GM12878 (cell line): ENCODE data around the gene ECT2. TPM values are rescaled to one million over a fixed set of nuclear protein-coding genes. Genes with fewer than 3 reads are reported as not detected.

ENCODE experiments used
- ATAC-seq: fragments of 200-7000 bp; cut with Tn5 transposase; 3 replicates; pipeline ENCODE4 v1.9.1; 2020; ENCODE audit warnings: mild to moderate bottlenecking, moderate library complexity
- BruUV-seq: library from RNA; stranded (reverse); fragments of 400-500 nt; replicated peaks from 2 replicates; lab custom pipeline; 2021; lab: Mats Ljungman, UMichigan
- CTCF ChIA-PET: fragments of 300-600 bp; sonication (Branson Sonifier 250); formaldehyde crosslinking; extraction: SDS; loops from one replicate; lab custom pipeline; 2021; ENCODE audit warnings: inconsistent platforms; lab: Yijun Ruan, JAX
- POLR2A ChIA-PET: fragments of 350-600 bp; formaldehyde crosslinking; extraction: SDS; loops from one replicate; lab custom pipeline; 2021; ENCODE audit warnings: inconsistent platforms; lab: Charles Lee
- RAD21 ChIA-PET: fragments of 300-600 bp; sonication (Branson Sonifier 250); formaldehyde crosslinking; loops from one replicate; lab custom pipeline; 2023; ENCODE audit warnings: antibody characterized with exemption; ENCODE audit not compliant: unreplicated experiment; lab: Charles Lee
- SMC1A ChIA-PET: fragments of 300-600 bp; sonication (Branson Sonifier 250); formaldehyde crosslinking; loops from one replicate; lab custom pipeline; 2023; ENCODE audit not compliant: unreplicated experiment, uncharacterized antibody; lab: Charles Lee
- DNase-seq: peaks from one replicate; pipeline ENCODE4 v3.0.0-alpha.2; 2011; ENCODE audit warnings: low read depth, low spot score
- FAIRE-seq: peaks from 3 replicates; lab custom pipeline; 2011; peaks lifted over from hg19 to GRCh38; lab: Jason Lieb, UNC
- H2AFZ ChIP-seq: 2 replicates; pipeline ENCODE4 v1.6.0; 2011; ENCODE audit warnings: low read depth, low read length, control low read depth; ENCODE audit not compliant: control insufficient read depth
- H3K27ac ChIP-seq: 2 replicates; pipeline ENCODE4 v1.5.1; 2011; ENCODE audit warnings: control low read depth; ENCODE audit not compliant: control insufficient read depth, insufficient read depth
- H3K27me3 ChIP-seq, 2 experiments: replicated peaks in 1 of 2; 2 replicates each; pipeline versions ENCODE4 v1.6.0 to v1.6.1; 2011; ENCODE audit warnings: low read length in 1 of 2; ENCODE audit not compliant: control insufficient read depth in 2 of 2, insufficient read depth in 2 of 2
- H3K36me3 ChIP-seq, 2 experiments: 2 replicates each; pipeline ENCODE4 v1.5.1; 2011; ENCODE audit warnings: low read length in 1 of 2; ENCODE audit not compliant: control insufficient read depth in 2 of 2, insufficient read depth in 2 of 2
- H3K4me1 ChIP-seq: 2 replicates; pipeline ENCODE4 v1.6.1; 2011; ENCODE audit warnings: mild to moderate bottlenecking, low read length, moderate library complexity, mixed read lengths; ENCODE audit not compliant: control insufficient read depth, insufficient read depth
- H3K4me2 ChIP-seq: 2 replicates; pipeline ENCODE4 v1.6.0; 2011; ENCODE audit warnings: control low read depth; ENCODE audit not compliant: control insufficient read depth, insufficient read depth
- H3K4me3 ChIP-seq: fragments of 200-600 bp; sonication (generic); 2 replicates; pipeline ENCODE4 v1.5.1; 2016
- H3K79me2 ChIP-seq: 2 replicates; pipeline ENCODE4 v1.6.0; 2011; ENCODE audit warnings: low read length; ENCODE audit not compliant: control insufficient read depth, insufficient read depth
- H3K9ac ChIP-seq: 2 replicates; pipeline ENCODE4 v1.8.0; 2011; ENCODE audit warnings: low read length, control low read depth, mixed read lengths; ENCODE audit not compliant: control insufficient read depth, insufficient read depth
- H3K9me3 ChIP-seq: replicated peaks from 3 replicates; pipeline ENCODE4 v1.5.1; 2011; ENCODE audit warnings: mild to moderate bottlenecking, low read length; ENCODE audit not compliant: control insufficient read depth, insufficient read depth
- H4K20me1 ChIP-seq: 2 replicates; pipeline ENCODE4 v1.6.0; 2011; ENCODE audit not compliant: control insufficient read depth, insufficient read depth
- ATF7 ChIP-seq: fragments of 450-650 bp; IDR thresholded peaks from 2 replicates; pipeline ENCODE4 v1.6.1; 2016; ENCODE audit warnings: low read depth, mild to moderate bottlenecking
- BCLAF1 ChIP-seq: fragments of 450-650 bp; IDR thresholded peaks from 2 replicates; pipeline ENCODE4 v1.6.1; 2017; ENCODE audit warnings: antibody characterized with exemption, mild to moderate bottlenecking, moderate library complexity
- CBX5 ChIP-seq: sonication (generic); IDR thresholded peaks from 2 replicates; pipeline ENCODE4 v1.6.1; 2016; ENCODE audit warnings: low read depth, moderate library complexity, mild to moderate bottlenecking, inconsistent platforms
- EZH2 ChIP-seq: IDR thresholded peaks from 2 replicates; pipeline ENCODE4 v1.6.1; 2012; ENCODE audit warnings: low read depth, mild to moderate bottlenecking, control low read depth, inconsistent platforms, low read length, borderline replicate concordance; ENCODE audit not compliant: control insufficient read depth
- HDAC2 ChIP-seq: fragments of 200-600 bp; sonication (generic); IDR thresholded peaks from 2 replicates; pipeline ENCODE4 v1.6.1; 2017
- HDAC6 ChIP-seq: fragments of 200-600 bp; sonication (generic); IDR thresholded peaks from one replicate; pipeline ENCODE4 v1.8.0; 2017; ENCODE audit warnings: antibody characterized with exemption; ENCODE audit not compliant: unreplicated experiment
- IKZF2 ChIP-seq, 2 experiments: fragments of 450-650 bp; IDR thresholded peaks; 2 replicates each; pipeline ENCODE4 v1.6.1; 2017; ENCODE audit warnings: mild to moderate bottlenecking in 2 of 2, moderate library complexity in 2 of 2
- NFIC ChIP-seq: IDR thresholded peaks from 2 replicates; pipeline ENCODE4 v1.6.1; 2012; ENCODE audit warnings: low read depth, mild to moderate bottlenecking, inconsistent platforms, low read length, moderate library complexity
- NFXL1 ChIP-seq: fragments of 450-650 bp; IDR thresholded peaks from 2 replicates; pipeline ENCODE4 v1.6.1; 2017; ENCODE audit warnings: antibody characterized with exemption, mild to moderate bottlenecking, borderline replicate concordance
- POLR2AphosphoS2 ChIP-seq: IDR thresholded peaks from 2 replicates; pipeline ENCODE4 v1.6.1; 2011; ENCODE audit warnings: low read depth, mild to moderate bottlenecking, low read length, improper control_type of control experiment, moderate library complexity
- YBX1 ChIP-seq: fragments of 450-650 bp; IDR thresholded peaks from 2 replicates; pipeline ENCODE4 v1.6.1; 2016; ENCODE audit warnings: antibody characterized with exemption
- ZNF274 ChIP-seq: IDR thresholded peaks from one replicate; pipeline ENCODE4 v1.8.0; 2011; ENCODE audit not compliant: insufficient read length, insufficient read depth
- ZNF384 ChIP-seq: IDR thresholded peaks from 2 replicates; pipeline ENCODE4 v1.6.1; 2012; ENCODE audit warnings: low read depth, mild to moderate bottlenecking, low read length, improper control_type of control experiment, borderline replicate concordance
- WGBS: methylation state at CpG from one replicate; pipeline ENCODE4 v1.1.6; 2016; ENCODE audit warnings: low lambda C conversion rate; ENCODE audit not compliant: insufficient replicate concordance, insufficient coverage; ENCODE audit errors: missing lambda C conversion rate; 5-methylcytosine and 5-hydroxymethylcytosine counted together
- in situ Hi-C: fragments of 300-500 bp; cut with MboI; formaldehyde crosslinking; loops from 9 replicates; pipeline ENCODE4 v1.14.3; 2018; ENCODE audit warnings: mixed read lengths
- intact Hi-C: fragments of 100-400 bp; cut with micrococcal nuclease; formaldehyde crosslinking; loops from one replicate; pipeline ENCODE4 v1.14.2; 2022; ENCODE audit not compliant: unreplicated experiment
- polyA plus RNA-seq, 11 experiments: library from polyadenylated mRNA; depleted of rRNA in 4 of 11; unstranded in 6 of 11; stranded (reverse) in 5 of 11; fragments of >200 nt; fragmentation: Nextera tagmentation in 4 of 11; fragmentation: Illumina TruSeq in 1 of 11; extraction: Ambion mirVana in 4 of 11; extraction: Trizol in 1 of 11; gene quantifications; 1 replicate in 1 of 11; 2 replicates in 10 of 11; pipeline versions ENCODE4 v1.2.1 to v1.2.3, GENCODE V29; 2011 to 2016; ENCODE audit warnings: inconsistent platforms in 2 of 11, missing spikeins in 2 of 11, low read depth in 1 of 11
- total RNA-seq, 4 experiments: library from RNA; depleted of rRNA in 3 of 4; stranded (reverse); fragments of >200 nt in 3 of 4; fragmentation: Illumina TruSeq in 1 of 4; extraction: Trizol in 1 of 4; gene quantifications; 2 replicates each; pipeline versions ENCODE4 v1.2.1 to v1.2.3, GENCODE V29; 2013 to 2021

ECT2 gene
- total and polyA plus RNA-seq, 10 of the 15 experiments (the other 5 are each of a cell fraction or from before 2014, with no cell fraction given): 21.5 to 47.8 (median 38.2) TPM

GRCh38 chr3:172705170-172705569, 45.4 kb upstream of the ECT2 start:
- ChIA-PET POLR2A (interaction anchor here (1.4 kb wide), 1 partner anchor 13 kb away, joined by 4 read pairs; no protein-coding TSS in a partner anchor), SMC1A (interaction anchor here (1.1 kb wide), 1 partner anchor 45 kb away, joined by 3 read pairs; the partner anchor contains the start of gene ECT2), RAD21 (no interaction called here), CTCF (interaction anchor here (2.2 kb wide), 1 partner anchor 32 kb away, joined by 10 read pairs; no protein-coding TSS in a partner anchor)
- Histone ChIP-seq H3K36me3 (no peaks in the 10 kb centered on the region), H3K9ac (no peak overlapping the region), H3K4me2 (no peak overlapping the region), H3K4me3 (no peak overlapping the region), H3K27me3 (no peaks in the 10 kb centered on the region), H3K9me3 (no peaks in the 10 kb centered on the region), H3K27ac (no peak overlapping the region), H4K20me1 (no peaks in the 10 kb centered on the region), H3K4me1 (no peaks in the 10 kb centered on the region; the same call in 1 of the 2 replicates), H2AFZ (no peak overlapping the region), H3K79me2 (no peaks in the 10 kb centered on the region; the same call in 1 of the 2 replicates)
- WGBS: 99% methylated on average over 4 of the region's 4 CpGs
- no TSS peak for BruUV-seq
- DNase-seq (no peak), FAIRE-seq (no peak), ATAC-seq (no peak)
- TF ChIP-seq NFIC (no peak), POLR2AphosphoS2 (no peak), HDAC6 (no peak)
- intact Hi-C loops: no loop called here
- in situ Hi-C loops: no loop called here

GRCh38 chr3:172707030-172707429, 43.5 kb upstream of the ECT2 start:
- no peak for TF ChIP-seq ZNF274
- no peak for TF ChIP-seq ZNF384
- no peak for TF ChIP-seq EZH2
- no peak for TF ChIP-seq YBX1
- no peak for TF ChIP-seq BCLAF1
- no peak for TF ChIP-seq ATF7
- no peak for TF ChIP-seq CBX5
- no peak for TF ChIP-seq NFXL1
- no peak for TF ChIP-seq IKZF2 (IDR thresholded peaks at IDR 0.05)
- TF ChIP-seq HDAC2: no peak
- Histone ChIP-seq H4K20me1 (no peaks in the 10 kb centered on the region), H3K9me3 (no peaks in the 10 kb centered on the region), H3K4me2 (no peak overlapping the region), H3K79me2 (no peaks in the 10 kb centered on the region; the same call in 1 of the 2 replicates), H3K9ac (no peak overlapping the region), H3K4me3 (no peak overlapping the region), H2AFZ (no peak overlapping the region), H3K27ac (no peak overlapping the region), H3K4me1 (no peaks in the 10 kb centered on the region; the same call in 1 of the 2 replicates), H3K27me3 (no peaks in the 10 kb centered on the region), H3K36me3 (no peaks in the 10 kb centered on the region)
- no peak for ATAC-seq
- ChIA-PET RAD21 (no interaction called here), CTCF (no interaction called here), POLR2A (no interaction called here), SMC1A (no interaction called here)
- in situ Hi-C loops (no loop called here), intact Hi-C loops (no loop called here)
- no peak for FAIRE-seq
- 75% methylated on average over 2 of the region's 2 CpGs for WGBS
- no peak for DNase-seq
- BruUV-seq: no TSS peak
